AG09309 (cell line): ENCODE results near the gene WDR33.

ENCODE experiments used
- DNase-seq: peaks from one replicate; pipeline ENCODE4 v3.0.0-alpha.2; 2010; ENCODE audit warnings: low read depth
- H3K4me3 ChIP-seq: 2 replicates; pipeline ENCODE4 v1.5.1; 2011; ENCODE audit warnings: mild to moderate bottlenecking, low read depth, low read length, moderate library complexity; ENCODE audit not compliant: control insufficient read depth
- CTCF ChIP-seq: IDR thresholded peaks from 2 replicates; pipeline ENCODE4 v1.5.1; 2011; ENCODE audit warnings: mild to moderate bottlenecking, low read depth, low read length, inconsistent platforms; ENCODE audit not compliant: insufficient read depth, control insufficient read depth; ENCODE audit errors: missing control alignments

WDR33 gene

GRCh38 chr2:127847931-127848330 is 37.0 kb upstream of the WDR33 start:
- H3K4me3 ChIP-seq: no peak overlapping the region
- TF ChIP-seq CTCF: no peak

GRCh38 chr2:127844973-127845372 is 34.0 kb upstream of the WDR33 start:
- TF ChIP-seq CTCF: no peak
- H3K4me3 ChIP-seq: no peak overlapping the region
- DNase-seq: no peak

More at GRCh38 chr2:127847931-127848330, 37.0 kb upstream of the WDR33 start:
- DNase-seq: no peak

GRCh38 chr2:127843677-127844076 is 32.7 kb upstream of the WDR33 start:
- TF ChIP-seq CTCF: no peak
- H3K4me3 ChIP-seq: no peak overlapping the region
- DNase-seq: no peak

GRCh38 chr2:127841466-127842178 is 30.7 kb upstream of the WDR33 start:
- H3K4me3 ChIP-seq: no peak overlapping the region
- TF ChIP-seq CTCF: no peak

GRCh38 chr2:127840893-127841292 is 29.9 kb upstream of the WDR33 start:
- no peak for TF ChIP-seq CTCF
- no peak for DNase-seq
- H3K4me3 ChIP-seq: no peak overlapping the region

More at GRCh38 chr2:127841466-127842178, 30.7 kb upstream of the WDR33 start:
- no peak for DNase-seq

GRCh38 chr2:127834951-127835350 is 24.0 kb upstream of the WDR33 start:
- TF ChIP-seq CTCF: no peak
- no peak for DNase-seq
- no peak overlapping the region for H3K4me3 ChIP-seq
